H1 (cell line): Measurements from ENCODE around the gene SBF2. TPM values are rescaled to one million over a fixed set of nuclear protein-coding genes. Genes with fewer than 3 reads are reported as not detected.

Experiments
- CTBP2 ChIP-seq: IDR thresholded peaks from 2 replicates; pipeline ENCODE4 v1.7.0; 2011; ENCODE audit warnings: borderline replicate concordance, mild to moderate bottlenecking, moderate library complexity, mixed read lengths, low read length; ENCODE audit not compliant: insufficient read depth, insufficient read length
- EP300 ChIP-seq, 2 experiments: IDR thresholded peaks; 1 replicate in 1 of 2; 2 replicates in 1 of 2; pipeline ENCODE4 v1.6.1; 2011 to 2012; ENCODE audit warnings: low read depth in 2 of 2, low read length in 2 of 2, mild to moderate bottlenecking in 2 of 2, borderline replicate concordance in 1 of 2, inconsistent platforms in 1 of 2, moderate library complexity in 1 of 2
- FOSL1 ChIP-seq: IDR thresholded peaks from 2 replicates; pipeline ENCODE4 v1.6.1; 2011; ENCODE audit warnings: mild to moderate bottlenecking, low read depth, low read length, moderate library complexity; ENCODE audit not compliant: insufficient read depth
- HDAC6 ChIP-seq: IDR thresholded peaks from one replicate; pipeline ENCODE4 v1.7.1; 2012; ENCODE audit warnings: low read depth, mild to moderate bottlenecking, inconsistent platforms, low read length, moderate library complexity
- KDM4A ChIP-seq: IDR thresholded peaks from one replicate; pipeline ENCODE4 v1.7.1; 2012; ENCODE audit warnings: low read depth, mild to moderate bottlenecking, moderate library complexity, low read length, inconsistent platforms; ENCODE audit not compliant: severe bottlenecking
- RBBP5 ChIP-seq: IDR thresholded peaks from 2 replicates; pipeline ENCODE4 v1.7.1; 2012; ENCODE audit warnings: low read depth, mild to moderate bottlenecking, inconsistent platforms, low read length, moderate library complexity, borderline replicate concordance
- SIRT6 ChIP-seq: IDR thresholded peaks from one replicate; pipeline ENCODE4 v1.7.1; 2012; ENCODE audit warnings: low read length, inconsistent platforms
- polyA plus RNA-seq, 7 experiments: library from polyadenylated mRNA; depleted of rRNA in 3 of 7; stranded (reverse) in 5 of 7; unstranded in 2 of 7; fragments of >200 nt in 5 of 7; fragments of 200-250 nt in 2 of 7; gene quantifications; 1 replicate in 5 of 7; 2 replicates in 1 of 7; 4 replicates in 1 of 7; pipeline versions ENCODE4 v1.2.1 to v1.2.3, GENCODE V29; 2011 to 2013; ENCODE audit warnings: missing spikeins in 2 of 7, mixed read lengths in 2 of 7
- total RNA-seq: library from RNA; stranded (reverse); fragmentation: NEBNext Ultra II Directional; extraction: Animal tissue kit (Norgen Biotek cat#: 25700); gene quantifications from 2 replicates; pipeline ENCODE4 v1.2.1, GENCODE V29; 2021
- TF ChIP-seq, protein P1 (sequence below): fragments of 300-600 bp; sonication (generic); IDR thresholded peaks from 2 replicates; pipeline ENCODE4 v1.7.1; 2012; ENCODE audit warnings: low read length, moderate library complexity, mild to moderate bottlenecking, inconsistent platforms; ENCODE audit not compliant: insufficient replicate concordance

Gene SBF2
- total and polyA plus RNA-seq, 2 of the 8 experiments (the other 6 are each of a cell fraction or from before 2014, with no cell fraction given), result 36.7 to 50.5 TPM

- TF ChIP-seq CTBP2 (no peak), HDAC6 (no peak), KDM4A (no peak), FOSL1 (no peak), SIRT6 (no peak), RBBP5 (no peak), EP300 (IDR thresholded peaks at IDR 0.05; ENCODE audit: borderline replicate concordance in 1 of 2, low read depth in 2 of 2, low read length in 2 of 2) (no peak)
- TF ChIP-seq, protein P1, sequence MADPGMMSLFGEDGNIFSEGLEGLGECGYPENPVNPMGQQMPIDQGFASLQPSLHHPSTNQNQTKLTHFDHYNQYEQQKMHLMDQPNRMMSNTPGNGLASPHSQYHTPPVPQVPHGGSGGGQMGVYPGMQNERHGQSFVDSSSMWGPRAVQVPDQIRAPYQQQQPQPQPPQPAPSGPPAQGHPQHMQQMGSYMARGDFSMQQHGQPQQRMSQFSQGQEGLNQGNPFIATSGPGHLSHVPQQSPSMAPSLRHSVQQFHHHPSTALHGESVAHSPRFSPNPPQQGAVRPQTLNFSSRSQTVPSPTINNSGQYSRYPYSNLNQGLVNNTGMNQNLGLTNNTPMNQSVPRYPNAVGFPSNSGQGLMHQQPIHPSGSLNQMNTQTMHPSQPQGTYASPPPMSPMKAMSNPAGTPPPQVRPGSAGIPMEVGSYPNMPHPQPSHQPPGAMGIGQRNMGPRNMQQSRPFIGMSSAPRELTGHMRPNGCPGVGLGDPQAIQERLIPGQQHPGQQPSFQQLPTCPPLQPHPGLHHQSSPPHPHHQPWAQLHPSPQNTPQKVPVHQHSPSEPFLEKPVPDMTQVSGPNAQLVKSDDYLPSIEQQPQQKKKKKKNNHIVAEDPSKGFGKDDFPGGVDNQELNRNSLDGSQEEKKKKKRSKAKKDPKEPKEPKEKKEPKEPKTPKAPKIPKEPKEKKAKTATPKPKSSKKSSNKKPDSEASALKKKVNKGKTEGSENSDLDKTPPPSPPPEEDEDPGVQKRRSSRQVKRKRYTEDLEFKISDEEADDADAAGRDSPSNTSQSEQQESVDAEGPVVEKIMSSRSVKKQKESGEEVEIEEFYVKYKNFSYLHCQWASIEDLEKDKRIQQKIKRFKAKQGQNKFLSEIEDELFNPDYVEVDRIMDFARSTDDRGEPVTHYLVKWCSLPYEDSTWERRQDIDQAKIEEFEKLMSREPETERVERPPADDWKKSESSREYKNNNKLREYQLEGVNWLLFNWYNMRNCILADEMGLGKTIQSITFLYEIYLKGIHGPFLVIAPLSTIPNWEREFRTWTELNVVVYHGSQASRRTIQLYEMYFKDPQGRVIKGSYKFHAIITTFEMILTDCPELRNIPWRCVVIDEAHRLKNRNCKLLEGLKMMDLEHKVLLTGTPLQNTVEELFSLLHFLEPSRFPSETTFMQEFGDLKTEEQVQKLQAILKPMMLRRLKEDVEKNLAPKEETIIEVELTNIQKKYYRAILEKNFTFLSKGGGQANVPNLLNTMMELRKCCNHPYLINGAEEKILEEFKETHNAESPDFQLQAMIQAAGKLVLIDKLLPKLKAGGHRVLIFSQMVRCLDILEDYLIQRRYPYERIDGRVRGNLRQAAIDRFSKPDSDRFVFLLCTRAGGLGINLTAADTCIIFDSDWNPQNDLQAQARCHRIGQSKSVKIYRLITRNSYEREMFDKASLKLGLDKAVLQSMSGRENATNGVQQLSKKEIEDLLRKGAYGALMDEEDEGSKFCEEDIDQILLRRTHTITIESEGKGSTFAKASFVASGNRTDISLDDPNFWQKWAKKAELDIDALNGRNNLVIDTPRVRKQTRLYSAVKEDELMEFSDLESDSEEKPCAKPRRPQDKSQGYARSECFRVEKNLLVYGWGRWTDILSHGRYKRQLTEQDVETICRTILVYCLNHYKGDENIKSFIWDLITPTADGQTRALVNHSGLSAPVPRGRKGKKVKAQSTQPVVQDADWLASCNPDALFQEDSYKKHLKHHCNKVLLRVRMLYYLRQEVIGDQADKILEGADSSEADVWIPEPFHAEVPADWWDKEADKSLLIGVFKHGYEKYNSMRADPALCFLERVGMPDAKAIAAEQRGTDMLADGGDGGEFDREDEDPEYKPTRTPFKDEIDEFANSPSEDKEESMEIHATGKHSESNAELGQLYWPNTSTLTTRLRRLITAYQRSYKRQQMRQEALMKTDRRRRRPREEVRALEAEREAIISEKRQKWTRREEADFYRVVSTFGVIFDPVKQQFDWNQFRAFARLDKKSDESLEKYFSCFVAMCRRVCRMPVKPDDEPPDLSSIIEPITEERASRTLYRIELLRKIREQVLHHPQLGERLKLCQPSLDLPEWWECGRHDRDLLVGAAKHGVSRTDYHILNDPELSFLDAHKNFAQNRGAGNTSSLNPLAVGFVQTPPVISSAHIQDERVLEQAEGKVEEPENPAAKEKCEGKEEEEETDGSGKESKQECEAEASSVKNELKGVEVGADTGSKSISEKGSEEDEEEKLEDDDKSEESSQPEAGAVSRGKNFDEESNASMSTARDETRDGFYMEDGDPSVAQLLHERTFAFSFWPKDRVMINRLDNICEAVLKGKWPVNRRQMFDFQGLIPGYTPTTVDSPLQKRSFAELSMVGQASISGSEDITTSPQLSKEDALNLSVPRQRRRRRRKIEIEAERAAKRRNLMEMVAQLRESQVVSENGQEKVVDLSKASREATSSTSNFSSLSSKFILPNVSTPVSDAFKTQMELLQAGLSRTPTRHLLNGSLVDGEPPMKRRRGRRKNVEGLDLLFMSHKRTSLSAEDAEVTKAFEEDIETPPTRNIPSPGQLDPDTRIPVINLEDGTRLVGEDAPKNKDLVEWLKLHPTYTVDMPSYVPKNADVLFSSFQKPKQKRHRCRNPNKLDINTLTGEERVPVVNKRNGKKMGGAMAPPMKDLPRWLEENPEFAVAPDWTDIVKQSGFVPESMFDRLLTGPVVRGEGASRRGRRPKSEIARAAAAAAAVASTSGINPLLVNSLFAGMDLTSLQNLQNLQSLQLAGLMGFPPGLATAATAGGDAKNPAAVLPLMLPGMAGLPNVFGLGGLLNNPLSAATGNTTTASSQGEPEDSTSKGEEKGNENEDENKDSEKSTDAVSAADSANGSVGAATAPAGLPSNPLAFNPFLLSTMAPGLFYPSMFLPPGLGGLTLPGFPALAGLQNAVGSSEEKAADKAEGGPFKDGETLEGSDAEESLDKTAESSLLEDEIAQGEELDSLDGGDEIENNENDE, result no peak
- TF ChIP-seq, all 59 proteins: peak for 0
Observed at GRCh38 chr11:10004526-10005113, 289.4 kb downstream of the SBF2 start (continued).
